HepG2 (cell line): ENCODE data around the gene RPS27A. TPM values are rescaled to one million over a fixed set of nuclear protein-coding genes. Genes with fewer than 3 reads are reported as not detected.
A peak's percentile ranks its signal among the peaks of the same experiment; 100 is the strongest.

Experiments used
- ARID2 ChIP-seq: sonication (generic); formaldehyde crosslinking; IDR thresholded peaks from 2 replicates; pipeline ENCODE4 v1.8.1; 2022; ENCODE audit warnings: mild to moderate bottlenecking, missing genetic modification reagents, borderline replicate concordance
- ATF7 ChIP-seq, 2 experiments: fragments of 450-650 bp in 1 of 2; sonication (generic) in 1 of 2; formaldehyde crosslinking in 1 of 2; IDR thresholded peaks; 2 replicates each; pipeline versions ENCODE4 v1.4.0 to v1.6.1; 2016 to 2020; ENCODE audit warnings: antibody characterized with exemption in 1 of 2, mild to moderate bottlenecking in 1 of 2, missing genetic modification reagents in 1 of 2
- FOXC1 ChIP-seq: sonication (generic); formaldehyde crosslinking; IDR thresholded peaks from 2 replicates; pipeline ENCODE4 v1.8.0; 2022; ENCODE audit warnings: mild to moderate bottlenecking, missing genetic modification reagents, borderline replicate concordance
- GTF2F1 ChIP-seq: fragments of 150-350 bp; IDR thresholded peaks from 2 replicates; pipeline ENCODE4 v1.6.1; 2014; ENCODE audit warnings: low read length
- HDAC6 ChIP-seq: fragments of 200-600 bp; sonication (generic); IDR thresholded peaks from 2 replicates; pipeline ENCODE4 v1.7.0; 2017; ENCODE audit warnings: mild to moderate bottlenecking, antibody characterized with exemption, low read length, low read depth
- HES4 ChIP-seq: sonication (generic); formaldehyde crosslinking; IDR thresholded peaks from 2 replicates; pipeline ENCODE4 v1.9.0; 2021; ENCODE audit warnings: mild to moderate bottlenecking, missing genetic modification reagents, borderline replicate concordance
- KLF16 ChIP-seq, 2 experiments: sonication (generic) in 1 of 2; formaldehyde crosslinking in 1 of 2; IDR thresholded peaks; 2 replicates each; pipeline versions ENCODE4 v1.6.1 to v1.8.0; 2016 to 2023; ENCODE audit warnings: missing genetic modification reagents in 2 of 2, missing compliant biosample characterization in 1 of 2
- MAFG ChIP-seq: sonication (generic); formaldehyde crosslinking; IDR thresholded peaks from 2 replicates; pipeline ENCODE4 v1.5.1; 2020; ENCODE audit warnings: mild to moderate bottlenecking, missing genetic modification reagents
- MXD4 ChIP-seq: IDR thresholded peaks from 2 replicates; pipeline ENCODE4 v1.6.1; 2016; ENCODE audit warnings: mild to moderate bottlenecking, missing biosample characterization, missing genetic modification reagents
- NFRKB ChIP-seq: fragments of 450-650 bp; IDR thresholded peaks from 2 replicates; pipeline ENCODE4 v1.6.1; 2017
- NFYC ChIP-seq: IDR thresholded peaks from 2 replicates; pipeline ENCODE4 v1.6.1; 2016; ENCODE audit warnings: missing genetic modification reagents, missing compliant biosample characterization
- PITX1 ChIP-seq: sonication (generic); formaldehyde crosslinking; IDR thresholded peaks from 2 replicates; pipeline ENCODE4 v1.5.1; 2020; ENCODE audit warnings: mild to moderate bottlenecking, missing genetic modification reagents
- POLR2A ChIP-seq, 2 experiments: IDR thresholded peaks; 2 replicates each; pipeline ENCODE4 v1.6.1; 2011; ENCODE audit warnings: low read depth in 2 of 2, low read length in 2 of 2, mild to moderate bottlenecking in 1 of 2, moderate library complexity in 1 of 2; ENCODE audit not compliant: insufficient read depth in 1 of 2
- RAD51 ChIP-seq: fragments of 450-650 bp; IDR thresholded peaks from 2 replicates; pipeline ENCODE4 v1.6.1; 2016; ENCODE audit warnings: borderline replicate concordance
- REXO4 ChIP-seq: sonication (generic); formaldehyde crosslinking; IDR thresholded peaks from 2 replicates; pipeline ENCODE4 v1.8.0; 2022; ENCODE audit warnings: missing genetic modification reagents, mild to moderate bottlenecking, borderline replicate concordance
- SCMH1 ChIP-seq: sonication (generic); formaldehyde crosslinking; IDR thresholded peaks from 2 replicates; pipeline ENCODE4 v1.9.0; 2021; ENCODE audit warnings: missing genetic modification reagents, mild to moderate bottlenecking, borderline replicate concordance
- SP4 ChIP-seq: sonication (generic); formaldehyde crosslinking; IDR thresholded peaks from 2 replicates; pipeline ENCODE4 v1.8.1; 2023; ENCODE audit warnings: mild to moderate bottlenecking, missing genetic modification reagents
- THYN1 ChIP-seq: sonication (generic); formaldehyde crosslinking; IDR thresholded peaks from 2 replicates; pipeline ENCODE4 v1.8.1; 2023; ENCODE audit warnings: low read depth, mild to moderate bottlenecking, moderate library complexity, missing genetic modification reagents, borderline replicate concordance
- WIZ ChIP-seq: sonication (generic); formaldehyde crosslinking; IDR thresholded peaks from 2 replicates; pipeline ENCODE4 v1.5.1; 2020; ENCODE audit warnings: mild to moderate bottlenecking, missing genetic modification reagents
- ZBTB39 ChIP-seq: sonication (generic); formaldehyde crosslinking; IDR thresholded peaks from 2 replicates; pipeline ENCODE4 v1.5.0; 2020; ENCODE audit warnings: missing genetic modification reagents
- ZFP82 ChIP-seq: sonication (generic); formaldehyde crosslinking; IDR thresholded peaks from 2 replicates; pipeline ENCODE4 v1.5.1; 2020; ENCODE audit warnings: mild to moderate bottlenecking, missing genetic modification reagents, borderline replicate concordance
- ZNF136 ChIP-seq: sonication (generic); formaldehyde crosslinking; IDR thresholded peaks from 2 replicates; pipeline ENCODE4 v1.8.1; 2022; ENCODE audit warnings: low read depth, mild to moderate bottlenecking, moderate library complexity, missing genetic modification reagents
- ZNF446 ChIP-seq: sonication (generic); formaldehyde crosslinking; IDR thresholded peaks from 2 replicates; pipeline ENCODE4 v1.5.0; 2020; ENCODE audit warnings: mild to moderate bottlenecking, missing genetic modification reagents
- ZNF496 ChIP-seq: sonication (generic); formaldehyde crosslinking; IDR thresholded peaks from 2 replicates; pipeline ENCODE4 v1.8.1; 2023; ENCODE audit warnings: mild to moderate bottlenecking, moderate library complexity, missing genetic modification reagents; ENCODE audit not compliant: insufficient replicate concordance
- ZNF501 ChIP-seq: sonication (generic); formaldehyde crosslinking; IDR thresholded peaks from 2 replicates; pipeline ENCODE4 v1.5.1; 2020; ENCODE audit warnings: mild to moderate bottlenecking, moderate library complexity, missing genetic modification reagents
- ZNF781 ChIP-seq: sonication (generic); formaldehyde crosslinking; IDR thresholded peaks from 2 replicates; pipeline ENCODE4 v1.5.1; 2020; ENCODE audit warnings: borderline replicate concordance, mild to moderate bottlenecking, missing genetic modification reagents; ENCODE audit errors: not compliant biosample characterization
- polyA plus RNA-seq, 8 experiments: library from polyadenylated mRNA; depleted of rRNA in 3 of 8; stranded (reverse) in 7 of 8; unstranded in 1 of 8; fragments of >200 nt; fragmentation: Illumina TruSeq in 4 of 8; extraction: Trizol in 4 of 8; gene quantifications; 2 replicates each; pipeline versions ENCODE4 v1.2.1 to v1.2.3, GENCODE V29; 2011 to 2016; ENCODE audit warnings: low read depth in 4 of 8, missing spikeins in 1 of 8, mixed read lengths in 1 of 8; ENCODE audit not compliant: insufficient read depth in 1 of 8
- total RNA-seq, 5 experiments: library from RNA; depleted of rRNA; stranded (reverse); fragments of >200 nt; fragmentation: Illumina TruSeq; extraction: Trizol; gene quantifications; 2 replicates each; pipeline ENCODE4 v1.2.3, GENCODE V29; 2016; ENCODE audit warnings: low read depth in 1 of 5
- TF ChIP-seq, protein P1 (sequence below): sonication (generic); formaldehyde crosslinking; IDR thresholded peaks from 2 replicates; pipeline ENCODE4 v1.4.0; 2020; ENCODE audit warnings: missing genetic modification reagents, mild to moderate bottlenecking, borderline replicate concordance

The RPS27A gene
- total and polyA plus RNA-seq, 2 of the 13 experiments (the other 11 are each of a cell fraction or from before 2014, with no cell fraction given), result 2,779 to 3,269 TPM

GRCh38 chr2:55282110-55282917 lies 49.8 kb downstream of the RPS27A start (continued):
- TF ChIP-seq REXO4 (no peak), MAFG (CRISPR knock-in tag) (0 out of 2 replicates have a peak, but pooled peaks have one; percentile 59), WIZ (CRISPR knock-in tag) (peak; percentile 63), ATF7 (IDR thresholded peaks at IDR 0.05) (no peak), ATF7 (CRISPR knock-in tag; IDR thresholded peaks at IDR 0.05) (peak; percentile 66; the same call in 1 of the 2 replicates), SCMH1 (CRISPR knock-in tag) (no peak), MXD4 (CRISPR knock-in tag) (peak; percentile 81), ZBTB39 (0 out of 2 replicates have a peak, but pooled peaks have one; percentile 88), NFYC (CRISPR knock-in tag) (peak; percentile 38), PITX1 (CRISPR knock-in tag) (peak; percentile 87), ZNF496 (CRISPR knock-in tag) (no peak), ZNF781 (CRISPR knock-in tag) (peak; percentile 95), HES4 (CRISPR knock-in tag) (peak; percentile 85; the same call in 1 of the 2 replicates), ZNF446 (CRISPR knock-in tag) (0 out of 2 replicates have a peak, but pooled peaks have one; percentile 59), FOXC1 (CRISPR knock-in tag) (peak; percentile 99), NFRKB (no peak), POLR2A (IDR thresholded peaks at IDR 0.05; ENCODE audit: insufficient read depth in 1 of 2, low read depth in 2 of 2, low read length in 2 of 2) (peak; percentile 92), SP4 (CRISPR knock-in tag) (peak; percentile 63; the same call in 1 of the 2 replicates), KLF16 (CRISPR knock-in tag; IDR thresholded peaks at IDR 0.05) (peak in 1 of 2 experiments; percentile 87; a peak in 2 of 4 replicates), THYN1 (CRISPR knock-in tag) (no peak; the same call in 1 of the 2 replicates), ZNF501 (CRISPR knock-in tag) (peak; percentile 93), ARID2 (CRISPR knock-in tag) (peak; percentile 58; the same call in 1 of the 2 replicates), HDAC6 (no peak), GTF2F1 (no peak), RAD51 (no peak), ZNF136 (CRISPR knock-in tag) (peak; percentile 73; the same call in 1 of the 2 replicates), ZFP82 (peak; percentile 67)
- TF ChIP-seq, protein P1, sequence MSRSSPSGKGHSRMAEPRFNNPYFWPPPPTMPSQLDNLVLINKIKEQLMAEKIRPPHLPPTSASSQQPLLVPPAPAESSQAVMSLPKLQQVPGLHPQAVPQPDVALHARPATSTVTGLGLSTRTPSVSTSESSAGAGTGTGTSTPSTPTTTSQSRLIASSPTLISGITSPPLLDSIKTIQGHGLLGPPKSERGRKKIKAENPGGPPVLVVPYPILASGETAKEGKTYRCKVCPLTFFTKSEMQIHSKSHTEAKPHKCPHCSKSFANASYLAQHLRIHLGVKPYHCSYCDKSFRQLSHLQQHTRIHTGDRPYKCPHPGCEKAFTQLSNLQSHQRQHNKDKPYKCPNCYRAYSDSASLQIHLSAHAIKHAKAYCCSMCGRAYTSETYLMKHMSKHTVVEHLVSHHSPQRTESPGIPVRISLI (CRISPR knock-in tag), result peak; percentile 73; the same call in 1 of the 2 replicates
